Caco-2 (cell line): ENCODE results near the gene ETV6. TPM values are rescaled to one million over a fixed set of nuclear protein-coding genes. Genes with fewer than 3 reads are reported as not detected.

Source experiments
- BruUV-seq: library from RNA; stranded (reverse); fragments of 400-500 nt; replicated peaks from 2 replicates; lab custom pipeline; 2021; lab: Mats Ljungman, UMichigan
- CTCF ChIA-PET: fragments of 300-600 bp; sonication (Branson Sonifier 250); formaldehyde crosslinking; loops from one replicate; lab custom pipeline; 2022; ENCODE audit warnings: antibody characterized with exemption; lab: Charles Lee
- POLR2A ChIA-PET: fragments of 300-600 bp; sonication (Branson Sonifier 250); formaldehyde crosslinking; loops from one replicate; lab custom pipeline; 2022; ENCODE audit warnings: antibody characterized with exemption; lab: Charles Lee
- DNase-seq, 2 experiments: peaks; one replicate each; pipeline versions ENCODE4 v3.0.0 to v3.0.0-alpha.2; 2020 to 2022
- H3K27me3 ChIP-seq: replicated peaks from 2 replicates; pipeline ENCODE4 v1.6.0; 2011; ENCODE audit warnings: low read length; ENCODE audit not compliant: control insufficient read depth, insufficient read depth
- H3K36me3 ChIP-seq: 2 replicates; pipeline ENCODE4 v1.5.1; 2011; ENCODE audit warnings: low read length; ENCODE audit not compliant: control insufficient read depth, insufficient read depth
- H3K4me1 ChIP-seq: fragments of 250-450 bp; sonication (Bioruptor Pico); 2 replicates; pipeline ENCODE4 v1.5.1; 2020; ENCODE audit warnings: mild to moderate bottlenecking
- H3K4me3 ChIP-seq: 2 replicates; pipeline ENCODE4 v1.5.1; 2011; ENCODE audit warnings: low read depth, mild to moderate bottlenecking, control low read depth, low read length
- H3K9me3 ChIP-seq: fragments of 250-450 bp; sonication (Bioruptor Pico); 2 replicates; pipeline ENCODE4 v1.5.1; 2020; ENCODE audit warnings: mild to moderate bottlenecking, moderate library complexity
- H3K27ac Mint-ChIP-seq: one replicate; pipeline ENCODE4 v1.8.0; 2022; ENCODE audit warnings: mixed read lengths; ENCODE audit not compliant: unreplicated experiment
- H3K27me3 Mint-ChIP-seq: one replicate; pipeline ENCODE4 v1.8.0; 2022; ENCODE audit warnings: mixed read lengths; ENCODE audit not compliant: insufficient read depth, unreplicated experiment
- H3K36me3 Mint-ChIP-seq: one replicate; pipeline ENCODE4 v1.8.0; 2022; ENCODE audit warnings: mild to moderate bottlenecking, mixed read lengths; ENCODE audit not compliant: insufficient read depth, unreplicated experiment
- H3K4me1 Mint-ChIP-seq: one replicate; pipeline ENCODE4 v1.8.0; 2022; ENCODE audit warnings: low read depth, mixed read lengths; ENCODE audit not compliant: unreplicated experiment
- H3K4me3 Mint-ChIP-seq: one replicate; pipeline ENCODE4 v1.8.0; 2022; ENCODE audit warnings: mild to moderate bottlenecking, moderate library complexity, mixed read lengths; ENCODE audit not compliant: unreplicated experiment
- H3K9me3 Mint-ChIP-seq: one replicate; pipeline ENCODE4 v1.8.0; 2022; ENCODE audit warnings: mixed read lengths; ENCODE audit not compliant: unreplicated experiment
- CTCF ChIP-seq, 2 experiments: fragments of 200-600 bp in 1 of 2; IDR thresholded peaks; 1 replicate in 1 of 2; 2 replicates in 1 of 2; pipeline versions ENCODE4 v1.5.1 to v1.8.0; 2011 to 2022; ENCODE audit warnings: antibody characterized with exemption in 1 of 2, control low read depth in 1 of 2, inconsistent platforms in 1 of 2, low read depth in 1 of 2, low read length in 1 of 2, mild to moderate bottlenecking in 1 of 2, moderate library complexity in 1 of 2; ENCODE audit not compliant: insufficient read depth in 1 of 2, severe bottlenecking in 1 of 2, unreplicated experiment in 1 of 2
- intact Hi-C: fragments of 100-400 bp; cut with micrococcal nuclease; formaldehyde crosslinking; loops from one replicate; pipeline ENCODE4 v1.10.0; 2022; ENCODE audit not compliant: unreplicated experiment
- total RNA-seq: library from RNA; stranded (reverse); gene quantifications from 2 replicates; pipeline ENCODE4 v1.2.3, GENCODE V29; 2022

The ETV6 gene
- total RNA-seq, 1 experiment from 2014 or later: 15.6 TPM

DNA sequence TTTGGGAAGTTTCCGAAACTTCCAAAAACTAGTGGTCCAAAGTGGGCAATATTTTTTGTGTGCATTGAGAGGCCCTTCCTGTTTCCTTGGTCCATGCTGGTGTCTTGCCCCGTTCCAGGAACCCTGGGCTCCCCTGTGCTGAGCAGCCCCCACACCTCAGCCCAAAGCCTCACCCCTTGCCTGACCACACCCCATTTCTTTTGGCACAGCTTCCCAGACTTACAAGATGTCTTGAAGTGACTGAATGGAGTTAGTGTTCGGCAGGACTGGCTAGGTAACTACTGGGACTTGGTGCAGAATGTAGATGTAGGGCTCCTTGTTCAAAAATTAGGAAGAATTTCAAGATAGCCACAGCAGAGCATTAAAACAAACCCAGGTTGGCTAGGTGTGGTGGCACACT lies 68.6 kb downstream of the ETV6 start:
- Histone ChIP-seq H3K4me3 (no peak overlapping the region), H3K4me1 (peaks cover 9% of the 10 kb centered on the region; the same call in 1 of the 2 replicates), H3K36me3 (no peaks in the 10 kb centered on the region; the same call in 1 of the 2 replicates), H3K9me3 (no peaks in the 10 kb centered on the region), H3K27me3 (no peaks in the 10 kb centered on the region)
- no peaks in the 10 kb centered on the region for H3K36me3 Mint-ChIP-seq
- H3K4me3 Mint-ChIP-seq: no peak overlapping the region
- no peak for DNase-seq
- H3K9me3 Mint-ChIP-seq: no peaks in the 10 kb centered on the region
- H3K4me1 Mint-ChIP-seq: no peaks in the 10 kb centered on the region
- no TSS peak for BruUV-seq
- H3K27ac Mint-ChIP-seq: no peak overlapping the region
- POLR2A ChIA-PET: no interaction called here
- no peaks in the 10 kb centered on the region for H3K27me3 Mint-ChIP-seq
- CTCF ChIA-PET: no interaction called here
- no peak for TF ChIP-seq CTCF (IDR thresholded peaks at IDR 0.05; ENCODE audit: insufficient read depth in 1 of 2, low read depth in 1 of 2, low read length in 1 of 2, severe bottlenecking in 1 of 2, unreplicated experiment in 1 of 2)
- intact Hi-C loops: no loop called here

DNA sequence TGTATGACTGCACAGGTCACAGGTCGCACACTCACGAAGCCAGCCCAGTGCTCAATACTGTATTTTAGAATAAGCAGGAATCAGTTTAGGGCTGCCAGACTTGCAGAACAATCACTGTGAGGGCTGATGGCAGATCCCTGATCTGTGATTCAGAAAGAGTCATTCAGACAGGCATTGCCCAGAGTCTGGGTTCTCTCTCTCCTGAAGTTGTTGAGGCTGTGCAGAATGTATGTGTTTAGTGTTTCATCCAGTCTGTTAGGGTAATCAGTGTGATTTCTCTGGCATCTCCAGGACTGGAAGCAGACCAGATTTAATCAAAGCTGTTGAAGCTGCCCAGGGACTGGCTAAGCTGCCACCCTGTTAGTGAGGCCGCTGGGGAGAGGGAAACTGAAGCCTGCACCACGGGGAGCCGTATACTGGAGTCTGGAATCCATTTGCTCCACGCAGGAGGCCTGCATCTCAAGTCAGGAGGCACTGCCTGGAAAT lies 69.3 kb downstream of the ETV6 start:
- H3K27me3 Mint-ChIP-seq: no peaks in the 10 kb centered on the region
- Histone ChIP-seq H3K4me1 (peaks cover 9% of the 10 kb centered on the region; the same call in 1 of the 2 replicates), H3K27me3 (no peaks in the 10 kb centered on the region), H3K36me3 (no peaks in the 10 kb centered on the region; the same call in 1 of the 2 replicates), H3K9me3 (no peaks in the 10 kb centered on the region), H3K4me3 (no peak overlapping the region)
- no peaks in the 10 kb centered on the region for H3K9me3 Mint-ChIP-seq
- no peak overlapping the region for H3K4me3 Mint-ChIP-seq
- peaks cover 4% of the 10 kb centered on the region for H3K4me1 Mint-ChIP-seq
- ChIA-PET POLR2A (no interaction called here), CTCF (no interaction called here)
- no TSS peak for BruUV-seq
- no peak overlapping the region for H3K27ac Mint-ChIP-seq
- DNase-seq: no peak
- intact Hi-C loops: no loop called here
- H3K36me3 Mint-ChIP-seq: no peaks in the 10 kb centered on the region
- TF ChIP-seq CTCF (IDR thresholded peaks at IDR 0.05; ENCODE audit: insufficient read depth in 1 of 2, low read depth in 1 of 2, low read length in 1 of 2, severe bottlenecking in 1 of 2, unreplicated experiment in 1 of 2): no peak

DNA sequence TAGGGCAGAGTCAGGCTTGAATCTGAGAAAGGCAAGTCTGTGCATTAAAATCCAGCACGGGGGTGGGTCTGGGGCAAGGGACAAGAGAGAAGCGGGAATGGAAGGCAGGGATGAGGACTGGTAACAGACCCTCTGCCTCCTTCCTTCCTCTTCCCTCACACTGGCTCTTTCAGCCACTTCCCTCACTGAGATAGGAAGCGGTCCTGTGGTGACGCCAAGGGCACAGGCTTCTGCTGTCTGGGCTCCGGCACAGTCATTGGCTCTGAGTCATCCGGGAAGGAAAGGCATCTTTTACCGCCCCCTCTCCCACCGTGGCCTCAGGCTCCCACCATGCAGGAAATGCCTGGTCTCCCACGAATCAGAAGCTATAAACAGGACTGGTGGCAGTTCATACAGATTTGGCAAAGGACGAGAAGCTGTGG lies 70.2 kb downstream of the ETV6 start:
- no TSS peak for BruUV-seq
- Mint-ChIP-seq H3K27ac (no peak overlapping the region), H3K4me3 (no peak overlapping the region), H3K36me3 (no peaks in the 10 kb centered on the region), H3K9me3 (no peaks in the 10 kb centered on the region), H3K27me3 (no peaks in the 10 kb centered on the region), H3K4me1 (peaks cover 4% of the 10 kb centered on the region)
- Histone ChIP-seq H3K4me1 (peaks cover 9% of the 10 kb centered on the region; the same call in 1 of the 2 replicates), H3K9me3 (no peaks in the 10 kb centered on the region), H3K4me3 (no peak overlapping the region), H3K27me3 (no peaks in the 10 kb centered on the region), H3K36me3 (no peaks in the 10 kb centered on the region; the same call in 1 of the 2 replicates)
- intact Hi-C loops: no loop called here
- CTCF ChIA-PET: no interaction called here
- TF ChIP-seq CTCF (IDR thresholded peaks at IDR 0.05; ENCODE audit: insufficient read depth in 1 of 2, low read depth in 1 of 2, low read length in 1 of 2, severe bottlenecking in 1 of 2, unreplicated experiment in 1 of 2): no peak
- POLR2A ChIA-PET: no interaction called here
- no peak for DNase-seq
